ENCODE measurements around the gene MFSD1.

- no peak for TF ChIP-seq CTCF (IDR thresholded peaks at IDR 0.05)
- TF ChIP-seq, protein P1, sequence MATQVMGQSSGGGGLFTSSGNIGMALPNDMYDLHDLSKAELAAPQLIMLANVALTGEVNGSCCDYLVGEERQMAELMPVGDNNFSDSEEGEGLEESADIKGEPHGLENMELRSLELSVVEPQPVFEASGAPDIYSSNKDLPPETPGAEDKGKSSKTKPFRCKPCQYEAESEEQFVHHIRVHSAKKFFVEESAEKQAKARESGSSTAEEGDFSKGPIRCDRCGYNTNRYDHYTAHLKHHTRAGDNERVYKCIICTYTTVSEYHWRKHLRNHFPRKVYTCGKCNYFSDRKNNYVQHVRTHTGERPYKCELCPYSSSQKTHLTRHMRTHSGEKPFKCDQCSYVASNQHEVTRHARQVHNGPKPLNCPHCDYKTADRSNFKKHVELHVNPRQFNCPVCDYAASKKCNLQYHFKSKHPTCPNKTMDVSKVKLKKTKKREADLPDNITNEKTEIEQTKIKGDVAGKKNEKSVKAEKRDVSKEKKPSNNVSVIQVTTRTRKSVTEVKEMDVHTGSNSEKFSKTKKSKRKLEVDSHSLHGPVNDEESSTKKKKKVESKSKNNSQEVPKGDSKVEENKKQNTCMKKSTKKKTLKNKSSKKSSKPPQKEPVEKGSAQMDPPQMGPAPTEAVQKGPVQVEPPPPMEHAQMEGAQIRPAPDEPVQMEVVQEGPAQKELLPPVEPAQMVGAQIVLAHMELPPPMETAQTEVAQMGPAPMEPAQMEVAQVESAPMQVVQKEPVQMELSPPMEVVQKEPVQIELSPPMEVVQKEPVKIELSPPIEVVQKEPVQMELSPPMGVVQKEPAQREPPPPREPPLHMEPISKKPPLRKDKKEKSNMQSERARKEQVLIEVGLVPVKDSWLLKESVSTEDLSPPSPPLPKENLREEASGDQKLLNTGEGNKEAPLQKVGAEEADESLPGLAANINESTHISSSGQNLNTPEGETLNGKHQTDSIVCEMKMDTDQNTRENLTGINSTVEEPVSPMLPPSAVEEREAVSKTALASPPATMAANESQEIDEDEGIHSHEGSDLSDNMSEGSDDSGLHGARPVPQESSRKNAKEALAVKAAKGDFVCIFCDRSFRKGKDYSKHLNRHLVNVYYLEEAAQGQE (IDR thresholded peaks at IDR 0.05; ENCODE audit: low read depth, low read length), result no peak
- TF ChIP-seq RFX5 (IDR thresholded peaks at IDR 0.05; ENCODE audit: low read length), result no peak
These were observed 25.9 kb downstream of the MFSD1 start for GRCh38 chr3:158827773-158828172.

Measured in SK-N-SH (cell line).